ENCODE data around the gene SPC25. TPM values are rescaled to one million over a fixed set of nuclear protein-coding genes. Genes with fewer than 3 reads are reported as not detected.

Gene SPC25
- total and polyA plus RNA-seq, 2 of the 13 experiments (the other 11 are each of a cell fraction or from before 2014, with no cell fraction given): 11.3 to 26.5 TPM

GRCh38 chr2:168890006-168890782, at the start of gene SPC25 (continued):
- TF ChIP-seq ZFP41 (CRISPR knock-in tag; IDR thresholded peaks at IDR 0.05; ENCODE audit: borderline replicate concordance) (peak; percentile 83; the same call in 1 of the 2 replicates), TRIM24 (CRISPR knock-in tag; IDR thresholded peaks at IDR 0.05) (no peak), PHF8 (CRISPR knock-in tag; IDR thresholded peaks at IDR 0.05) (peak; percentile 92), ZNF136 (CRISPR knock-in tag; IDR thresholded peaks at IDR 0.05; ENCODE audit: low read depth) (peak; percentile 85), ERF (CRISPR knock-in tag; IDR thresholded peaks at IDR 0.05) (peak; percentile 64), KDM3A (CRISPR knock-in tag; IDR thresholded peaks at IDR 0.05; ENCODE audit: low read depth) (0 out of 2 replicates have a peak, but pooled peaks have one; percentile 67), ZNF703 (CRISPR knock-in tag; IDR thresholded peaks at IDR 0.05; ENCODE audit: borderline replicate concordance) (no peak), MIER3 (CRISPR knock-in tag; IDR thresholded peaks at IDR 0.05; ENCODE audit: borderline replicate concordance) (0 out of 2 replicates have a peak, but pooled peaks have one; percentile 24), ZBTB46 (CRISPR knock-in tag; IDR thresholded peaks at IDR 0.05; ENCODE audit: borderline replicate concordance) (no peak), MAFF (IDR thresholded peaks at IDR 0.05; ENCODE audit: low read depth, low read length) (0 out of 2 replicates have a peak, but pooled peaks have one; percentile 2), CHD4 (IDR thresholded peaks at IDR 0.05; ENCODE audit: borderline replicate concordance, low read length) (no peak), RBFOX2 (IDR thresholded peaks at IDR 0.05; ENCODE audit: low read depth, low read length) (peak; percentile 64; the same call in 1 of the 2 replicates), ZBTB1 (CRISPR knock-in tag; IDR thresholded peaks at IDR 0.05; ENCODE audit: borderline replicate concordance) (no peak), ZNF30 (CRISPR knock-in tag; IDR thresholded peaks at IDR 0.05) (no peak), U2AF1 (optimal IDR thresholded peaks at IDR 0.05; ENCODE audit: low read depth, low read length) (no peak), ZNF644 (CRISPR knock-in tag; IDR thresholded peaks at IDR 0.05; ENCODE audit: low read depth) (no peak), ZNF124 (CRISPR knock-in tag; IDR thresholded peaks at IDR 0.05) (peak; percentile 83; the same call in 1 of the 2 replicates), HNF1A (IDR thresholded peaks at IDR 0.05; ENCODE audit: low read depth) (no peak; the same call in 1 of the 2 replicates), HNF1A (CRISPR knock-in tag; IDR thresholded peaks at IDR 0.05; ENCODE audit: borderline replicate concordance) (peak; percentile 16; the same call in 1 of the 2 replicates), ARHGAP35 (CRISPR knock-in tag; IDR thresholded peaks at IDR 0.05; ENCODE audit: borderline replicate concordance) (no peak), ZNF775 (CRISPR knock-in tag; IDR thresholded peaks at IDR 0.05; ENCODE audit: borderline replicate concordance) (no peak), ZNF766 (CRISPR knock-in tag; IDR thresholded peaks at IDR 0.05; ENCODE audit: borderline replicate concordance) (no peak), ZNF768 (CRISPR knock-in tag; IDR thresholded peaks at IDR 0.05) (peak; percentile 39; the same call in 1 of the 2 replicates)
- TF ChIP-seq, protein P1, sequence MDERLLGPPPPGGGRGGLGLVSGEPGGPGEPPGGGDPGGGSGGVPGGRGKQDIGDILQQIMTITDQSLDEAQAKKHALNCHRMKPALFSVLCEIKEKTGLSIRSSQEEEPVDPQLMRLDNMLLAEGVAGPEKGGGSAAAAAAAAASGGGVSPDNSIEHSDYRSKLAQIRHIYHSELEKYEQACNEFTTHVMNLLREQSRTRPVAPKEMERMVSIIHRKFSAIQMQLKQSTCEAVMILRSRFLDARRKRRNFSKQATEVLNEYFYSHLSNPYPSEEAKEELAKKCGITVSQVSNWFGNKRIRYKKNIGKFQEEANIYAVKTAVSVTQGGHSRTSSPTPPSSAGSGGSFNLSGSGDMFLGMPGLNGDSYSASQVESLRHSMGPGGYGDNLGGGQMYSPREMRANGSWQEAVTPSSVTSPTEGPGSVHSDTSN (CRISPR knock-in tag; IDR thresholded peaks at IDR 0.05): no peak

Data from HepG2 (cell line).